Bronchial epithelial cell (primary cell): ENCODE data around the gene CNKSR2. TPM values are rescaled to one million over a fixed set of nuclear protein-coding genes. Genes with fewer than 3 reads are reported as not detected.

Experiments used
- DNase-seq: peaks from one replicate; pipeline ENCODE4 v3.0.0-alpha.2; 2010; ENCODE audit warnings: low read depth
- FAIRE-seq: peaks from 2 replicates; lab custom pipeline; 2011; peaks lifted over from hg19 to GRCh38; lab: Jason Lieb, UNC
- H3K27me3 ChIP-seq: 2 replicates; pipeline ENCODE4 v1.5.1; 2011; ENCODE audit warnings: low read length; ENCODE audit not compliant: control insufficient read depth, insufficient read depth
- H3K36me3 ChIP-seq: 2 replicates; pipeline ENCODE4 v1.5.1; 2011; ENCODE audit warnings: low read length; ENCODE audit not compliant: control insufficient read depth, insufficient read depth
- H3K4me3 ChIP-seq: 2 replicates; pipeline ENCODE4 v1.5.1; 2011; ENCODE audit warnings: mild to moderate bottlenecking, low read depth, low read length, control low read depth
- total RNA-seq: library from RNA; depleted of rRNA; stranded (reverse); fragments of >200 nt; gene quantifications from 2 replicates; pipeline ENCODE4 v1.2.1, GENCODE V29; 2014
- TF ChIP-seq, protein P1 (sequence below): IDR thresholded peaks from 2 replicates; pipeline ENCODE4 v1.5.1; 2011; ENCODE audit warnings: mild to moderate bottlenecking, moderate library complexity, low read length, control low read depth, inconsistent platforms; ENCODE audit not compliant: insufficient read depth, severe bottlenecking

The CNKSR2 gene
- total RNA-seq, 1 donor from 2014 or later = 0.53 TPM

DNA sequence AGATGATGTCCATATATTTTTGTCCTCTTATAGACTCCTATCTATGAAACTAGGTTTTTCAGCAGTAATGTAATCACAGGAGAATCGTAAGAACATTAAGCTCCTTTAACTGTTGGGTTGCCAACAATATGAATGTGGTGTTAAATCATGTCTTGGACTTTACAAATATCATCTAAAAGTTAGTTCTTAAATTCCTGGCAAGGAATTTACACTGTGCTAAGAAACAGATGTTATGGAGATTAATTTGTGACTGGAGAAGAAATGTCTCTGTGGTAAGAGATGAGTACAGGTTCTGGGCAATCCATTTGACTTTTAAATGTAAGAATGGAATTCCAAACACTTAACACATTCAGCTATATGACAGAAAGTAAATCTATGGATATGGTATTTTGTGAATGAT lies 34.6 kb downstream of the CNKSR2 start:
- DNase-seq = no peak
- Histone ChIP-seq H3K36me3 (no peaks in the 10 kb centered on the region), H3K27me3 (no peaks in the 10 kb centered on the region), H3K4me3 (no peak overlapping the region)
- FAIRE-seq = no peak
- TF ChIP-seq, protein P1, sequence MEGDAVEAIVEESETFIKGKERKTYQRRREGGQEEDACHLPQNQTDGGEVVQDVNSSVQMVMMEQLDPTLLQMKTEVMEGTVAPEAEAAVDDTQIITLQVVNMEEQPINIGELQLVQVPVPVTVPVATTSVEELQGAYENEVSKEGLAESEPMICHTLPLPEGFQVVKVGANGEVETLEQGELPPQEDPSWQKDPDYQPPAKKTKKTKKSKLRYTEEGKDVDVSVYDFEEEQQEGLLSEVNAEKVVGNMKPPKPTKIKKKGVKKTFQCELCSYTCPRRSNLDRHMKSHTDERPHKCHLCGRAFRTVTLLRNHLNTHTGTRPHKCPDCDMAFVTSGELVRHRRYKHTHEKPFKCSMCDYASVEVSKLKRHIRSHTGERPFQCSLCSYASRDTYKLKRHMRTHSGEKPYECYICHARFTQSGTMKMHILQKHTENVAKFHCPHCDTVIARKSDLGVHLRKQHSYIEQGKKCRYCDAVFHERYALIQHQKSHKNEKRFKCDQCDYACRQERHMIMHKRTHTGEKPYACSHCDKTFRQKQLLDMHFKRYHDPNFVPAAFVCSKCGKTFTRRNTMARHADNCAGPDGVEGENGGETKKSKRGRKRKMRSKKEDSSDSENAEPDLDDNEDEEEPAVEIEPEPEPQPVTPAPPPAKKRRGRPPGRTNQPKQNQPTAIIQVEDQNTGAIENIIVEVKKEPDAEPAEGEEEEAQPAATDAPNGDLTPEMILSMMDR = no peak

DNA sequence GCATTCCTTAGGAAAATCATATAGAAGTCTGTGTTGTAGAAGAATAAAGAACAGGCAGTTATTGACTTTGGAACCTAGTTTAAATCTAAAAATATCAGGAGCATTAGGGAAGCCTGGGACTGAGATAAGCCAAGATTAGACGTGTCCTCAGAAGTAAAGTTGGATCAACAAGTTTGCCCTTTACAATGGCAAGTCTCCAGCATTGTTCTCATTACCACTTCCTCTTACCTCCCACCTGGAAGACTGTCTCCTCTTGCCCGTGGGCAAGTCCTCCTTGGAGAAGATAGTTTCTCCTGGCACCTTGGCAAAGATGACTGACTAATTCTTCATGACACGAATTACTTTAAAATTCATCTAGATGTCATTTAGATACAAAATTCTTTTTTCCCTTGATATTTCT lies 37.8 kb downstream of the CNKSR2 start:
- TF ChIP-seq, protein P1 = no peak
- H3K4me3 ChIP-seq = no peak overlapping the region
- FAIRE-seq = no peak
- H3K27me3 ChIP-seq = no peaks in the 10 kb centered on the region
- peak; percentile 46 for DNase-seq
- H3K36me3 ChIP-seq = no peaks in the 10 kb centered on the region

- Histone ChIP-seq H3K27me3 (no peaks in the 10 kb centered on the region), H3K36me3 (no peaks in the 10 kb centered on the region), H3K4me3 (no peak overlapping the region)
- FAIRE-seq (no peak), DNase-seq (peak; percentile 43)
- TF ChIP-seq, protein P1 = no peak
Observed at GRCh38 chrX:21412883-21413282, 38.7 kb downstream of the CNKSR2 start.

- TF ChIP-seq, protein P1 = no peak
- no peak for FAIRE-seq
- no peak for DNase-seq
- H3K36me3 ChIP-seq = no peaks in the 10 kb centered on the region
- H3K4me3 ChIP-seq = no peak overlapping the region
- H3K27me3 ChIP-seq = no peaks in the 10 kb centered on the region
Observed at GRCh38 chrX:21427086-21427485, 52.9 kb downstream of the CNKSR2 start.

GRCh38 chrX:21437036-21437435 lies 62.8 kb downstream of the CNKSR2 start:
- H3K4me3 ChIP-seq = no peak overlapping the region
- no peak for DNase-seq
- FAIRE-seq = no peak
- H3K27me3 ChIP-seq = no peaks in the 10 kb centered on the region
- TF ChIP-seq, protein P1 = no peak
- no peaks in the 10 kb centered on the region for H3K36me3 ChIP-seq

- TF ChIP-seq, protein P1 = no peak
- Histone ChIP-seq H3K4me3 (no peak overlapping the region), H3K36me3 (no peaks in the 10 kb centered on the region), H3K27me3 (no peaks in the 10 kb centered on the region)
- FAIRE-seq (no peak), DNase-seq (no peak)
Observed at GRCh38 chrX:21438792-21439191, 64.6 kb downstream of the CNKSR2 start.
